Putamen (tissue), 1 donor: ENCODE measurements around the gene EHD4.

Experiments
- DNase-seq: peaks from one replicate; pipeline ENCODE4 v3.0.0-alpha.2; 2016; ENCODE audit warnings: low spot score

Gene EHD4

GRCh38 chr15:41919954-41920538 lies 52.3 kb downstream of the EHD4 start:
- DNase-seq, result no peak

GRCh38 chr15:41919201-41919820 lies 53.0 kb downstream of the EHD4 start:
- no peak for DNase-seq

GRCh38 chr15:41918506-41919126 lies 53.7 kb downstream of the EHD4 start:
- no peak for DNase-seq

- no peak for DNase-seq
Observed at GRCh38 chr15:41917767-41918430, 54.5 kb downstream of the EHD4 start.

- no peak for DNase-seq
Observed at GRCh38 chr15:41915255-41915994, 56.9 kb downstream of the EHD4 start.

- no peak for DNase-seq
Observed at GRCh38 chr15:41914411-41914810, 57.9 kb downstream of the EHD4 start.

- no peak for DNase-seq
Observed at GRCh38 chr15:41913256-41913655, 59.1 kb downstream of the EHD4 start.

- no peak for DNase-seq
Observed at GRCh38 chr15:41911691-41912345, 60.5 kb downstream of the EHD4 start.

GRCh38 chr15:41908736-41909461 lies 63.5 kb downstream of the EHD4 start:
- no peak for DNase-seq

GRCh38 chr15:41907141-41907540 lies 65.2 kb downstream of the EHD4 start:
- DNase-seq, result no peak

- no peak for DNase-seq
Observed at GRCh38 chr15:41906608-41907007, 65.7 kb downstream of the EHD4 start.

- no peak for DNase-seq
Observed at GRCh38 chr15:41905036-41905793, 67.1 kb downstream of the EHD4 start.

- DNase-seq, result peak; percentile 45
Observed at GRCh38 chr15:41904541-41905005, 67.8 kb downstream of the EHD4 start.

GRCh38 chr15:41903782-41904181 lies 68.6 kb downstream of the EHD4 start:
- DNase-seq, result no peak

- no peak for DNase-seq
Observed at GRCh38 chr15:41901431-41901830, 70.9 kb downstream of the EHD4 start.

GRCh38 chr15:41900526-41901380 lies 71.6 kb downstream of the EHD4 start:
- no peak for DNase-seq

- no peak for DNase-seq
Observed at GRCh38 chr15:41899854-41900442, 72.4 kb downstream of the EHD4 start.

- no peak for DNase-seq
Observed at GRCh38 chr15:41897363-41897799, 75.0 kb downstream of the EHD4 start.

- DNase-seq, result no peak
Observed at GRCh38 chr15:41896566-41896965, 75.8 kb downstream of the EHD4 start.
